ENCODE measurements around the gene ZNF429.
"Not testable (repeated sequence)": the region's sequence is repeated elsewhere in the genome, so short reads cannot be mapped to it uniquely, and the experiment has no call there.

Gene ZNF429

GRCh38 chr19:21590867-21591266 lies 85.5 kb downstream of the ZNF429 start:
- no peak for DNase-seq

DNA sequence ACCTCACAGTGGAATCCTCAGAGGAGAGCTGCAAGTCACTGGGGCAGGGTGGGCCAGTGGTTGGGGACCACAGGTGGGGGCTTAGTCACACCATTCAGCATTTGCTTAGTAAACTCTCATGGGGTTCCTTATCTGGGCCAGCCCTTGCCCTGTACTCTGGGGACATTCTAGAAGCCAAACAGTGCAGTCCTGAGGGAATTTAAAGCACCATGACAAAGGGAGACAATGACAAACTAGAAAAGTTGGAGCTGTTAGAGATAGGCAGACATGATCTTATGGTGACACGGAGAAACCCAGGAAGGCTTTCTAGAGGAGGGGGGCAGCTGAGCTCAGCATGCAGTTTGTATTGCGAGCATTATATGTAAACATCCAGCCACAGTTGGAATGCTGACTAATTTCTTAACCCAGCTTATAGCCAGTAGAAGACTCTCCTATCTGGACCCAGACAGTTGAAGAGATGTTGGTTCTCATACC lies 87.6 kb downstream of the ZNF429 start:
- no peak for DNase-seq

DNA sequence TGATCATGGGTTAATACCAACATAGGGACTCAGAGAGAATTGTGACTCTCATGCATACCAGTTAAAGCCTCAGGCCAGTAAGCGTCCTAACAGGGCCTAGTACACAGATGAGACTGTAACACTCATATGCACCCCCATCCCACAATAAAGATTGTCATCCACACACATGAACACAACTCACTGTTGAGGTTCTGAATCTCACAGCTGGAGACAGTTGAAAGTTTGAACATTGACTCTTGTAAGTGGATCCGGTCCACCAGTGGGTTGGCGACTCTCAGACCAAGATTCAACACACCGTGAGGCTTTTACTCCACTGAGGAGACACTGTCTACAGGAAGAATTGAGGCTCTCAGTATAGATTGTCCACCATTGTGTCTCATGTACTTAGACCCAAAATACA lies 88.1 kb downstream of the ZNF429 start:
- DNase-seq: no peak

DNA sequence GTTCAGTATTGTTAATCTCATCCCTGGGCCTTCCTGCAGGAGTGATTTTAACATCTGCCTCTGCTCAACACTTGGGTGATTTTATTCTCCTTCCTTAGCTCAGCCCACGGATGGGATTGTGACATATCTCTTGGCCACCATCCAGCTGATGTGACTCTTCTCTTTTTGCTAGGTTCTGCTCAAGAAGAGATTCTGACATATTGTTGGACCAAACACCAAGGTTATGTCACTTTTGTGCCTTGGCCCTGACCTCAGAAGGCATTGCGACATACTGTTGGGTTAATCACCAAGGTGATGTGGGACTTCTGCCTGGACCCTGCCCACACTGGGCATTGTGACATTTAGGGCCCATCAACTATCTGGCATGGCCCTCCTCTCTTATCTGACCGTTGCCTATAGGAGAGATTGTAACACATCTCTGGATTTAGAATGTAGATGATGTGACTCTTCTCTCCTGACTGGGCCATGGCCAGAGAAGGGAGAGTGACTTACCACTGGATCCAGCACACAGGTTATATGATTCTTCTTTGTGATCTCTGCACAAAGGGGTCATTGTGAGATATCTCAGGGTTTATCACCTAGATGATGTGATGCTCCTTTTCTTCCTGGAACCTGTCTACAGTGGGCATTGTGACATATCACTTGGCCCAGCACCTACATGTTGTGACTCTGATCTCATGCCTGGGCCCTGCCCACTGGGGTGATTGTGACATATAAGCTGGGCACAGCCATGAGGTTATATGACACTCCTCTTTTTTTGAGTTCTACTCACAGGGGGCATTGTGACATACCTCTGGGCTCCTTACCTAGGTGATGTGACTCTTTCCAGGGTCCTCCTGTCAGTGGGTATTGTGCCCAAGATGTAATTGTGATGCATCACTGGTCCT lies 88.8 kb downstream of the ZNF429 start:
- no peak for DNase-seq

DNA sequence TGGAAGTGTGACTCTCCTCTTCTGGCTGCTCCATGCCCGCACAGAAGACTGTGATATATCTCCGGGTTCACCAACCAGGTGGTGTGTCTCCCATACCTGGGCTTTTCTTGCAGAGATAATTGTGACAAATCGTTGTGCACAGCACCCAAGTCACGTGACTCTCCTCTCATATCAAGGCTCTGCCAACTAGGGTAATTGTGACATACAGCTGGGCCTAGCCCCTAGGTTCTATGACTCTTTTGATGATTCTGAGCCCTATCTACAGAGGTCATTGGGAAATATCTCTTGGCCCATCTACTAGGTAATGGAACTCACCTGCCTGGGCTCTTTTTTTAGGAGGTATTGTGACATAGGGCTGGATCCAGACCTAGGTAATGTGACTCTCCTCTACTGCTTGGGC lies 89.8 kb downstream of the ZNF429 start:
- no peak for DNase-seq

GRCh38 chr19:21602082-21602658 lies 96.8 kb downstream of the ZNF429 start:
- no peak for DNase-seq

DNA sequence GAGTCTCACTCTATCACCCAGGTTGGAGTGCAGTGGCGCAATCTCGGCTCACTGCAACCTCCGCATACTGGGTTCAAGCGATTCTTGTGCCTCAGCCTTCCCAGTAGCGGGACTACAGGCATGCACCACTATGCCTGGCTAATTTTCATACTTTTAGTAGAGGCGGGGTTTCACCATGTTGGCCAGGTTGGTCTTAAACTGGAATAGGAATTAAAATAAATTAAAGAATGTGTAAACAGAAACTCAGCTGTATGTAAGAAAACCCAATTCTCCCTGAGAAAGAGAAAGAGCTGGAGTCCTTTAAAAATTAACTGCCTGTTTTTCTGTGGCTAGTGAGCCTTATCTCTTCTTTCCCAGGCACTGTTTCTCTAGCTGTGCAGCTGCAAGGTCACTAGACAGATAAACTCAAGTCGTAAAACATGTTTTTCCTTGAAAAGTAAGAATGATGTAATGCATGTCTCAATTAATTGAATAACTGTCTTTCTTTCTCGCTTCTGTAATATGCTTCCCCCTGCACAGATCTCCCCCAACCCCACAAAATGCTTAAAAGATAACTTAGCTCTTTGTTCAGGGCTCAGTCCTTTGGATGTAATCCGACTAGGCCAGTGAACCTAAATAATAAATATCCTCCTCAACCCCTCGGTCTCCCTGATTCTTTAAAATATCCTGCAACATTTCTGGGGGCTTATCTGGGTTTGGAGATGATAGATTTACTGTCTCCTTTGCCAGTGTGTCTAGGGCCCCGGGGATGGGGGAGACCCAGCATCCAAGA lies 97.4 kb downstream of the ZNF429 start:
- not testable (repeated sequence) for DNase-seq

DNA sequence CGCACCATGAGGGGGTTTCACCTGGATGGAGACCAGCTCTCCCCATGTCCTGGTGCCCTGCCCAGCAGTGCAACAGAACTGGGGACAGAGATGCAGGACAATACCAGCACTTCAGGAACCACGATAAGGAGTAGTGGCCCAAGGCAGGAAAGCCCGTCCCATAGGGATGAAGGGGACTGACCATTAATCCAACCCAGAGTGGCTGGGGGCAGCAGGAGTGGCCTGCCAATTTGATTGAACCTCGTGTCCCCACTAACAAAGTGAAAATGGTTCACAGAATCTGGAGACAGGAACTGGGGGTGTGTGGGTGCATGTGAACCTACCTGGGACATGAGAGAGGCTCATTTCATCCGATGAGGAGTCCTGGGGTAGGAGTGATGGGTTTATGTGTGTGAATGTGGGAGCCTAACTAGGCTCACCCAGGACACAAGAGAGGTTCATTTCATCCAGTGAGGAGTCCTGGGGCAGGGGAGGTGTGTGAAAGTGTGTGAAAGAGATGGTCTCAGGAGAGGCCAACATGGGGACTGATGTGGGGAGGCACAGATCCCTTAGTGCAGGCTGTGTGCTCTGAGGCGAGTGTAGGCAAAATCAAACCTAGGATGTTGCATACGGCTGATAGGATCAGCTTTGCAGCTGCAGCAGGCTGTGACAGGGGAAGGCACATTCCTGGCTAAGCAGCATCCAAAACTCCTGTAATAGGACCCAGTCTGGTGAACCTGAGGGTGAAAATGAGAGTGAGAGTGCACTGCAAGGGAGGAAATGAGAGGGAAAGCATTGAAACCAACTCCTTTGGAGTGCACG lies 98.2 kb downstream of the ZNF429 start:
- no peak for DNase-seq

- DNase-seq: peak in 1 of 56 donors; percentile 2
Measured at GRCh38 chr19:21604351-21604926, 99.0 kb downstream of the ZNF429 start.
